HEK293T (cell line): ENCODE measurements around the gene AGAP3.

Source experiments
- ARNT ChIP-seq: fragments of 450-650 bp; IDR thresholded peaks from 2 replicates; pipeline ENCODE4 v1.6.1; 2017; ENCODE audit warnings: mild to moderate bottlenecking
- FOXA1 ChIP-seq: fragments of 450-650 bp; IDR thresholded peaks from 2 replicates; pipeline ENCODE4 v1.6.1; 2016; ENCODE audit warnings: mild to moderate bottlenecking
- FOXM1 ChIP-seq: fragments of 450-650 bp; IDR thresholded peaks from 2 replicates; pipeline ENCODE4 v1.6.1; 2017; ENCODE audit warnings: mild to moderate bottlenecking, borderline replicate concordance
- NFRKB ChIP-seq: fragments of 450-650 bp; IDR thresholded peaks from 2 replicates; pipeline ENCODE4 v1.6.1; 2016; ENCODE audit warnings: mild to moderate bottlenecking, moderate library complexity
- SUZ12 ChIP-seq: fragments of 450-650 bp; IDR thresholded peaks from 2 replicates; pipeline ENCODE4 v1.6.1; 2016; ENCODE audit warnings: mild to moderate bottlenecking
- TF ChIP-seq, protein P1 (sequence below): fragments of 450-650 bp; IDR thresholded peaks from 2 replicates; pipeline ENCODE4 v1.6.1; 2016

DNA sequence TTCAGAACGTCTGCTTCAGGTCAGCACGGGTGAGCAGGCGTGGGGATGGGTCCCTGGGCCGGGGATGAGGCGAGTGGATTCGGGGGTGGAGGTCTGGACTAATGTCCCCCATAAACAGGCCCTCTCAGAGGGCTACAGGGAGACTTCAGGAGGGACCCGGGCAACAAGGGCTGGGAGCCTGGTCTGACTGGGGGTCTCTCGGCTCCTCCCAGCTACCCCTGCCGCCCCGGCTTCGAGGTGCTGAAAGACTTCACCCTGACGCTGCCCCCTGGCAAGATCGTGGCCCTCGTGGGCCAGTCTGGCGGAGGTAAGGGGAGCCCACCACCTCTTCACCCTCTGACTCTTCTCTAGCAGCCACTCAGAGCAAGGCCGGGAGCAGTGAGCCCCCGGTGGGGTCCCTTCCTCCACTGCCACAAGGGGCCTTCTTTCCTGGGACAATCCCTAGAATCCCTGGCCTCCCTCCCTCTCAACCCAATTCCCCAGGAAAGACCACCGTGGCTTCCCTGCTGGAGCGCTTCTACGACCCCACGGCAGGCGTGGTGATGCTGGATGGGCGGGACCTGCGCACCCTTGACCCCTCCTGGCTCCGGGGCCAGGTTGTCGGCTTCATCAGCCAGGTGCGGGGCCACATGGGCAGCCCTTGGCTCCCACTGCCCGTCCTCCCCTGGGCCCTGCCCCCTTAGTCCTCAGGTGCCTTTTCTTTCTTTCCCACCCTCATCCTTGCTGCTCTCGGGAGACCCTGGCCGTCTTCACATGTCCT is 45.5 kb upstream of the AGAP3 start:
- no peak for TF ChIP-seq SUZ12
- no peak for TF ChIP-seq NFRKB
- no peak for TF ChIP-seq ARNT
- no peak for TF ChIP-seq FOXM1
- TF ChIP-seq, protein P1, sequence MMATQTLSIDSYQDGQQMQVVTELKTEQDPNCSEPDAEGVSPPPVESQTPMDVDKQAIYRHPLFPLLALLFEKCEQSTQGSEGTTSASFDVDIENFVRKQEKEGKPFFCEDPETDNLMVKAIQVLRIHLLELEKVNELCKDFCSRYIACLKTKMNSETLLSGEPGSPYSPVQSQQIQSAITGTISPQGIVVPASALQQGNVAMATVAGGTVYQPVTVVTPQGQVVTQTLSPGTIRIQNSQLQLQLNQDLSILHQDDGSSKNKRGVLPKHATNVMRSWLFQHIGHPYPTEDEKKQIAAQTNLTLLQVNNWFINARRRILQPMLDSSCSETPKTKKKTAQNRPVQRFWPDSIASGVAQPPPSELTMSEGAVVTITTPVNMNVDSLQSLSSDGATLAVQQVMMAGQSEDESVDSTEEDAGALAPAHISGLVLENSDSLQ: no peak
- TF ChIP-seq FOXA1: no peak
